Caki2 (cell line): ENCODE measurements around the gene SLC25A11. TPM values are rescaled to one million over a fixed set of nuclear protein-coding genes. Genes with fewer than 3 reads are reported as not detected.

ENCODE experiments used
- DNase-seq: peaks from one replicate; pipeline ENCODE4 v3.0.0-alpha.2; 2015; ENCODE audit warnings: low read depth
- in situ Hi-C: cut with HindIII; loops from 2 replicates; pipeline ENCODE4 v1.10.0; 2016; ENCODE audit warnings: low sequenced_read_pairs, low pct_unique_long_range_greater_than_20kb, mixed read lengths
- total RNA-seq: library from RNA; depleted of rRNA; stranded (reverse); fragments of >200 nt; shearing (Covaris generic); gene quantifications from 2 replicates; pipeline ENCODE4 v1.2.3, GENCODE V29; 2014; ENCODE audit warnings: low replicate concordance

SLC25A11 gene
- total RNA-seq, 1 experiment from 2014 or later: 89.3 TPM

GRCh38 chr17:4901648-4902344 is 38.0 kb downstream of the SLC25A11 start:
- DNase-seq: no peak
- in situ Hi-C loops: no loop called here

- DNase-seq: no peak
- in situ Hi-C loops: no loop called here
Measured at GRCh38 chr17:4901108-4901647, 38.7 kb downstream of the SLC25A11 start.

- in situ Hi-C loops: no loop called here
- no peak for DNase-seq
Measured at GRCh38 chr17:4900231-4901107, 39.4 kb downstream of the SLC25A11 start.

GRCh38 chr17:4899341-4900230 is 40.3 kb downstream of the SLC25A11 start, which contains the start of gene C17orf107:
Gene C17orf107, plus strand, starts transcription at chr17:4899536. Its CDS starts 227 bp downstream, at chr17:4899763.
- in situ Hi-C loops: no loop called here

GRCh38 chr17:4898927-4899326 is 40.9 kb downstream of the SLC25A11 start:
- DNase-seq: no peak
- in situ Hi-C loops: no loop called here

More at GRCh38 chr17:4899341-4900230, 40.3 kb downstream of the SLC25A11 start, which contains the start of gene C17orf107:
- DNase-seq: peak; percentile 61

GRCh38 chr17:4898351-4898750 is 41.5 kb downstream of the SLC25A11 start:
- in situ Hi-C loops: no loop called here
- DNase-seq: no peak

- no peak for DNase-seq
- in situ Hi-C loops: no loop called here
Measured at GRCh38 chr17:4897785-4898184, 42.1 kb downstream of the SLC25A11 start.

GRCh38 chr17:4897198-4897687 is 42.6 kb downstream of the SLC25A11 start:
- in situ Hi-C loops: no loop called here
- DNase-seq: no peak

- in situ Hi-C loops: no loop called here
- no peak for DNase-seq
Measured at GRCh38 chr17:4896332-4897197, 43.3 kb downstream of the SLC25A11 start.

GRCh38 chr17:4895657-4896331 is 44.1 kb downstream of the SLC25A11 start:
- in situ Hi-C loops: no loop called here

GRCh38 chr17:4895121-4895520 is 44.7 kb downstream of the SLC25A11 start:
- DNase-seq: no peak
- in situ Hi-C loops: no loop called here

More at GRCh38 chr17:4895657-4896331, 44.1 kb downstream of the SLC25A11 start:
- no peak for DNase-seq

- in situ Hi-C loops: no loop called here
- no peak for DNase-seq
Measured at GRCh38 chr17:4893721-4894560, 45.9 kb downstream of the SLC25A11 start.

GRCh38 chr17:4893272-4893671 is 46.6 kb downstream of the SLC25A11 start:
- no peak for DNase-seq
- in situ Hi-C loops: no loop called here

GRCh38 chr17:4892499-4893221 is 47.2 kb downstream of the SLC25A11 start:
- in situ Hi-C loops: no loop called here
- DNase-seq: no peak
